Dermis blood vessel endothelial cell (primary cell): ENCODE data around the gene NEK2. TPM values are rescaled to one million over a fixed set of nuclear protein-coding genes. Genes with fewer than 3 reads are reported as not detected.
A peak's percentile ranks its signal among the peaks of the same experiment; 100 is the strongest.
"Not testable (repeated sequence)": the region's sequence is repeated elsewhere in the genome, so short reads cannot be mapped to it uniquely, and the experiment has no call there.

Source experiments
- DNase-seq: peaks from one replicate; pipeline ENCODE4 v3.0.0; 2010
- total RNA-seq: library from RNA; depleted of rRNA; stranded (reverse); fragments of >200 nt; gene quantifications from 2 replicates; pipeline ENCODE4 v1.2.3, GENCODE V29; 2014

Gene NEK2
- total RNA-seq, 1 donor from 2014 or later, result 7.1 TPM

- DNase-seq, result peak; percentile 49
Measured at GRCh38 chr1:211632117-211632807, 43.2 kb downstream of the NEK2 start.

DNA sequence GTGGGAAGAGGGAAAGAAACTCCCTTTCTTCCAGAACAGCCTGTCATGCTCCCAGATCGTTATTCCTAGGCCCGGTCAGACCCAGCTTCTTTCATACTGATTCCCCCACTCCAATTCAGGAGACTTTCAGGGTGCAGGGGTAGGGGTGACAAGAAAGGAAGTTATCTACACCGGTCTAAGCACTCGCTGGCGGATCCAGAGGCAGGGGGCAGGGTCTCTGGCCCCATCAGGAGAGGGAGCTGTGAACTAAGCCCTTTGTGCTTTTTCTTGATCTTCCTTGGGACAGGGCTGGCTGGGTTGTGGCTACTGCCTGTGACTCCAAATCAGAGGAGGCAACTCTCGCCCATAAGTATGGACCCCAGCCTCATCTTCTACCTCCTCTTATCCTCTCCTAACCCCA lies 44.3 kb downstream of the NEK2 start:
- DNase-seq, result no peak

DNA sequence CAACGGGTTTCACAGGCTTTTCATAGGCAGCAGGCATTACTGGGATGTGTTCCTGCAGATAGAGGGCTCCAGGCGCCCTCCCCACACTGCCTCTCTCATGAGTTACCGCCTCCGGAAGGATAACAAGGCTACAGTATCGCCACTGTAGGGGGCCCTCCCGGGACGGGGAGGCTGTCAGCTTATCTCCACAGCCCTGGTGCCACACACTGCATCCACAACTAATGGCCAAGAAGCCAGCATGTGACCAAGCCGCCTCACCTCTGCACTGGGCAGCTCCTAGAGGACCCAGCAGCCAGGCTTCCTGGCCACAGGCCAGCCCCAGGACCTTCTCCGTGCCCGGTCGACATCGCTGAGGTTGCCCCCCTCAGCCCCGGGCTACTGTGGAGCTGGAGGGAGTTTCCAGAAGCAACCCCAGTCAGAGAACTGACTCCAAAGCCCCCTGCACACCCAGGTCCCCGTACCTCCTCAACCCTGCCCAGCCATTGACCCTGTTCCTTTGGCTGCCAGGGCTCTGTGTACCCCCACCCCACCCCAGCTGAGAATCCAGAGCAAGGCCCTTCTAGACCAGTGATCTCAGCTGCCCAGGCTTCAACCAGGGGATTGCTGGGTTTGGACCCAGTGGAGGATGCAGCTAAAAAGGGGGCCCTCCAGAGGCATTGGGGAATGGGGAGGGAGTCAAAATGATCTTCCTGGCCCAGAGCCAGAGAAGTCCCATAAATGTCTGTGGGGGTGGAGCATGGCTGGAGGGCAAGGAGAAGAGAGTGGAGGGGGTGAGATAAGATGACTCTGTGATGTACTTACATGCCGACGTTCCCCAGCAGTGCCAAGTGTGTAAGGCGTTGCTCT lies 45.0 kb downstream of the NEK2 start:
- no peak for DNase-seq

GRCh38 chr1:211628417-211628816 lies 47.0 kb downstream of the NEK2 start:
- no peak for DNase-seq

DNA sequence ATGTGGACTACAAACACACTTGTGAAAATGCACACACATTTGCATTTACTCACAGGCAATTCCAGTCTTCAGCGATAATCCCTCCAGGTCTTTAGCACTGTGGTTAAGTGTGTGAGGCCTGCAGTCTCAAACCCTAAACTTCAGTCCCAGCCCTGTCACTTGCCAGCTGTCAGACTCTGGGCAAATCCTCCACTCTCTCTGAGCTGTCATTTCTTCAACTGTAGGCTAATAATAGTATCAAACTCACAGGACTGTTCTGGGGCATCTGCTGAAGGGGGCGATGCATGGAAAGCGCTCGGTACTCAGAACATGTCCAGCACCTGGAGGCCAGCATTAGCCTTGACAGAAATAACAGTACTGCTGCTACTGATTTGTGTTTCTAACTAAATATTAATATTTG lies 48.2 kb downstream of the NEK2 start:
- no peak for DNase-seq

- DNase-seq, result not testable (repeated sequence)
Measured at GRCh38 chr1:211625866-211626265, 49.6 kb downstream of the NEK2 start.

DNA sequence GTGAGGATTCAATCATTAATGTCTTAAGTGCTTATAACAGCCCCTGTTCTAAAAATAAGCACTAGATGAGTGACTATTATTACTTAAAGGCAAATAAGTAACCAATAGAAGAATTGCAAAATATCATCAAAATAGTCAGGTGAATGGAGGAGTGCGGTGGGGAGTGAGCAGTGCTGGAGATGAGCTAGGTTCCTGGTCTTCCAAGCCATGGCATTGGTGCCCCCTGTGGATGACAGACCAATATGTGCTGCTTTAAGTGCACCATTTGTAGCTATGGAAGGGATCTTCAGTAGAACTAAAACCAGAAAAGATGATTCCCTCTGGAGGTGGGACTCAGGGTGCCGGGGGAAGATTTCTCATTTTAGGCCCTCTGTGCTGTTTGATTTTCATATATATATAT lies 50.4 kb downstream of the NEK2 start:
- DNase-seq, result peak; percentile 42

- DNase-seq, result no peak
Measured at GRCh38 chr1:211623515-211623914, 51.9 kb downstream of the NEK2 start.

DNA sequence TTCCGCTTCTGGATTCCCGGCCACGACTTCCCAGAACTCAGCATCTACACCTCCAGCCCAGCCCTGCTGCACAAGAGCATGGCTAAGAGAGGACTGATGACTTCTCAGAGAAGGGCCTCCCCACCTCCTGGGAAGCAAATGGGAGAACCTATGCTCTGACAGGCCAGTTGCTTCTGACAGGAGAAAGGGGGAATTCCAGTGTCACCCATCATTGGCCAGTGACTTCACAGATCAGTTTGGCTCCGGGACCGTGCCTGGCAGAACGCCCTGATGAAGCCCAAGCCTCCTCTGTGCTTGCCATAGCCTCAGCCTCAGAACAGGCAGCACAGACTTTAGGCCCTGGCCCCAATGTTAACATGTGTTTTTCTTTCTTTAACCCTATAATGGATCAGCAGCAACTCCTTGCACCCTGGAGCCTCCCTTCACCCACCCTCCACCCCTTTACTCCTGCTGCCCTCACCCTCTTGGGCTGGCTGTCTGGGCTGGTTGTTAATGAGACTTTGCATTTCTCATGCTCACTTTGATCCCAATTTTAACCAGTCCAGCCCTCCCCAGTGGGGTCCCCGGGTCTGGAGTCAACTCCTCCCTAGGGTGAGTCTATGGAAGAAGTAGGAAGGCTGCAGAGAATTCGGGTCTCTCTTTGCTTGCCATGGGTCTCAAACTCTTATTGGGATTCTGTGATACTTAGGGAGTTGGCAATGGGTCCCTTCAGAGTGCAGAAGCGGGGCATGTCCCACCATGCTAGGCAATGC lies 53.8 kb downstream of the NEK2 start:
- peak; percentile 41 for DNase-seq

DNA sequence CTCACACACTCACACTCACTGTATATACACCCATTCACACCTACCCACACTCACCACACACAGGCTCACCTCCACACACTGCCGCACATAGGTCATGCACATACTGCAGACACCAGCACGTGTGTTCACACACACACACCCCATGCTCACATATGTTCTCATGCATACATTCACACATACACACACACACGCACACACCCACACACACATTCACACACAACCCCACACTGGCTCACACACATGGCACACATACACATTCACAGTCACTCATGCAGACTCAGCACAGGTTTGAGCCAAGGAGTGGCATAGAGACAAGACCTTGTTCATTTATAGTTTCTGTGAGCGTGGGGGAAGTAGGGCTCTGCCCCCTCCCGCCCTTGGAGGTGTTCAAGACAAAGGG lies 55.3 kb downstream of the NEK2 start:
- no peak for DNase-seq

DNA sequence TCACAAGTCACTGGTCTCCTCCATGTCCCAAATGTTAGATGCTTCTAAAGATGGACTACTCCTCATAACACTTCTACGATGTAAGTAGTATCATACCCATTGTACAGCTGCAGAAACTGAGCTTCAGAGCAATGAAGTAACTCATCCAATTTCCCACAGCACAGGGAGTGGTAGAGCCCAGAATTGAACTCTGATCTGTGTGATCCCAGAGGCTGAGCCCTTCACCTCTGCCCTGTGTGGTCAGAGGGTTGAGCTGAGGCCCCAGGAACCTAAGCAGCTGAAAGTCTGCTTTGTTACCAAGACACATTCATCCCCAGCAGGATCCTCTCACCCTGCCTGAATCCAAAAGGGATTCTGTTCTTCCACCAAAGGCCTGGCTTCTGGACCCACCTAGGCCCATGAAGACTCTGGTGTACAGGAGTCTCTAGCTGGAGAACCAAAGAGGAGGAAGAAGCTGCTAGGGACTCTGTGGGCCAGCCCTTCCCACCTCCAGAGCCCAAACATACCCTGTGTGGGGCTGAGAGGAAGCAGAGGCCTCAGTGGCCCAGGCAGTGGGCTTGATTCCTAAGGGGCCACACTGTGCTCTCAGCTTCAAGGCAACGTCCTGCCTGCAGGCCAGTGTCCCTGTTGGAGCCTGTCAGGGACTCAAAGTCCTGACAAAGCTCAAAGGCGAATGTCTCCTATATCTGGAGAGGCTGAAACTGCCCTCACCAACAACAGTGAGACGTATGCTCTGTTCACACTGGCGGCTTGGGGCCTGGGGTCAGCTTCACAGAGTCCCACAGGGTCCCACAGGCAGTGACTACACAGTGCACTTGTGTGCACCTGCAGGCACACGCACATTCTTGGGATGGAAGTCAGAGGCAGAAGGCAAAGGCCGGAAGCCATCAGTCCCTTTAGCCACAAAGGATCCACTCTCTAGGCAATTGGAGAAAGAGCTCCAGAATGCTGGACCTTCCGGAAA lies 56.1 kb downstream of the NEK2 start:
- DNase-seq, result no peak

DNA sequence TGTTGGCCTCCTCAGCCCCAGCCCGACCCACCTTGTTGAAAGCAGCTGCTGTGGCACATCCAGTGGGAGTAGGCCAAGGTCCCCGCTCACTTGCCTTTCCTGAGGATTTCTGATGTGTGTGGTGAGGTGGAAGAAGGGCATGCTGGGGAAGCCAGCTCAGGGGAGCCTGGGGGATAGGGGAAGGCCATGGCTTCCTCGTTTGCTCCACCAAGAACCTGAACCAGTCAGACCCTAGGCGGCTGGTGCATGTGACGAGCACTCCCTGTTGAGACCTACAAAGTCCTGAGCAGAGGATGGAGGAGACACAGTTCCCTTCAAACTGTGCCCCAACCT lies 58.5 kb downstream of the NEK2 start:
- DNase-seq, result no peak

GRCh38 chr1:211616231-211616964 lies 59.0 kb downstream of the NEK2 start:
- no peak for DNase-seq

DNA sequence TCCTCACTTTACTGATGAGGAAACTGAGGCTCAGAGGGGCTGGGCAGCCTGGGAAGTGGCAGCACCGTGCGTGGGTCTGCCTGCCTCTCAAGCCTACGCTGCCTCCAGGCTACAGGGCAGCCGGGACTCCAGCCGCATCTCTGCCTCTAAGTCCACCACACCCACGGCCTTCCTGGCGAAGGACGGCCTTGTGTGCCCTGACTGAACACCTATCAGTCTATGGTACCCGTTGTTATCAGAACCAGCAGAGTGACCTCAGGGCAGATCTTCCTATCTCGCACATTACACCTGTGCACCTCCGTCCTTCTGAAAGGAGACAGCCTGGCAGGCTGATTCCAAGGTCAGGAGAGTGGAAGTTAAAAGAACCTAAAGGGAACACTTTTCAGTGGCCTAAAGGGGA lies 60.8 kb downstream of the NEK2 start:
- no peak for DNase-seq

GRCh38 chr1:211613951-211614350 lies 61.5 kb downstream of the NEK2 start:
- no peak for DNase-seq

DNA sequence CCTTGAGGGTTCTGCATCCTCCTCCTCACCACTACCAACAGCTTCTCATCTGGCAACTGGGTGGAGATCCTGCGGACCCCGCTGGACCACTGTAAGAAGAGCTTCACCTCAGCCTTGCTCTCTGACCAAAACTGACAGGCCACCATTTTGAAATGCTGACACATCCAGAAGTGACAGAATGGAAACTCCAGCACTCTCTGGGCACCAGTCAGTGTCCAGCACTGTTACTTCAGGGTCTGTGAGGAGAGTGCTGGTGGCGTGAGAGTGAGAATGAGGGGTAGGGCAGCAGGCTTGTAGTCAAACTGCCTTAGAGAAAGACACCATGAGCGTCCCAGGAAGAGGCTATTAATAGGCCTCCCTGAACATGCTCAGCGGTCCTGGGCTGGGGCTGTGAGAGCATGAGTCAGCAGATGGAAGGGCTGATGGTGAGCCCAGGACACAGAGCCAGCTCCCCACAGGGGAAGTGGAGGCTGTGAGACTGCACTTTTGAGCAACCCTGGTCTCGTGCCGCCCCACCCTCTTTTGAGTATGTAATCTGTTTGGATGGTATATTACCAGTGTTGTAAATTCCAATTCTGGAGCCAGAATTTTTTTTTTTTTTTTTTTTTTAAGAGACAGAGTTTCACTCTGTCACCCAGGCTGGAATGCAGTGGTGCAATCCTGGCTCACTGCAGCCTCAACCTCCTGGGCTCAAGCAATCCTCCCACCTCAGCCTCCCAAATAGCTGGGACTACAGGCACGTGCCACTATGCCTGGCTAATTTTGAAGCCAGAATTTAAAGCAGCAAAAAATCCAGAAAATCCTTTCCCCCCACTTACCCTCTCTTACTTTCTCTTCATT lies 62.1 kb downstream of the NEK2 start:
- no peak for DNase-seq

DNA sequence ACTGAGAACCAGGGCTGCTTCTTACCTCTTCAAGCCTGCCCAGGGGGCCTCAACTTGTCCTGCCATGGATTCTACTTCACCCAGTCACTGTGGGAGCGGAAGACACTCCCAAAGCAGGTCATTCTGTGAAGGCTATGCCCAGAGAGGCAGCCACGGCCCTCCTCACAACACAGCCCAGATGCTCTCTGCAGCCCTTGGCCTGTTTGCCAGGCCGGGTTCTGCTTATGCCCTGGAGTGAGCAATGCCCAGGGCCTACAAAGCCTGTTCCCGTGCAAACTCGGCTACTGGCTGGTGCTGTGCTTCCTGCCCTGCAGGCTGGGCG lies 62.7 kb downstream of the NEK2 start:
- no peak for DNase-seq
